Neural cell (in vitro differentiated cells): ENCODE results near the gene MXRA8. TPM values are rescaled to one million over a fixed set of nuclear protein-coding genes. Genes with fewer than 3 reads are reported as not detected.

Experiments
- H2AFZ ChIP-seq: fragments of 200-600, 300-800 bp; sonication (generic), shearing (Covaris generic); 2 replicates; pipeline ENCODE4 v1.6.0; 2014; ENCODE audit warnings: low read depth, mild to moderate bottlenecking, antibody characterized with exemption, low read length, moderate library complexity
- H3F3A ChIP-seq: fragments of 200-600 bp; shearing (Covaris generic); 2 replicates; pipeline ENCODE4 v1.6.1; 2016; ENCODE audit warnings: mild to moderate bottlenecking, moderate library complexity, mixed read lengths, antibody characterized with exemption, low read length; ENCODE audit not compliant: insufficient read depth, poor library complexity, severe bottlenecking
- H3K27ac ChIP-seq: fragments of 200-600, 300-800 bp; sonication (generic), shearing (Covaris generic); 2 replicates; pipeline ENCODE4 v1.5.1; 2014; ENCODE audit warnings: mild to moderate bottlenecking, low read length, moderate library complexity
- H3K27me3 ChIP-seq: fragments of 300-800, 200-600 bp; sonication (generic), shearing (Covaris generic); 2 replicates; pipeline ENCODE4 v1.6.0; 2014; ENCODE audit warnings: mild to moderate bottlenecking, low read depth, low read length, moderate library complexity; ENCODE audit not compliant: insufficient read depth
- H3K36me3 ChIP-seq: fragments of 300-800, 200-600 bp; sonication (generic), shearing (Covaris generic); 2 replicates; pipeline ENCODE4 v1.5.1; 2014; ENCODE audit warnings: mild to moderate bottlenecking, antibody characterized with exemption, low read length, moderate library complexity; ENCODE audit not compliant: insufficient read depth
- H3K4me2 ChIP-seq: fragments of 300-800, 200-600 bp; sonication (generic), shearing (Covaris generic); 2 replicates; pipeline ENCODE4 v1.6.0; 2014; ENCODE audit warnings: mild to moderate bottlenecking, low read length
- H3K4me3 ChIP-seq: fragments of 300-800, 200-600 bp; sonication (generic), shearing (Covaris generic); 2 replicates; pipeline ENCODE4 v1.5.1; 2014; ENCODE audit warnings: mild to moderate bottlenecking, low read length, moderate library complexity
- H3K79me2 ChIP-seq: fragments of 200-600 bp; shearing (Covaris generic); replicated peaks from 2 replicates; pipeline ENCODE4 v1.6.0; 2014; ENCODE audit warnings: mild to moderate bottlenecking, low read length, moderate library complexity; ENCODE audit not compliant: insufficient read depth
- H3K9ac ChIP-seq: fragments of 300-800, 200-600 bp; sonication (generic), shearing (Covaris generic); 2 replicates; pipeline ENCODE4 v1.6.1; 2016; ENCODE audit warnings: mild to moderate bottlenecking, low read length, mixed read lengths
- H3K9me2 ChIP-seq: fragments of 200-600 bp; shearing (Covaris generic); 2 replicates; pipeline ENCODE4 v1.6.1; 2016; ENCODE audit warnings: mild to moderate bottlenecking, low read length, mixed read lengths; ENCODE audit not compliant: insufficient read depth
- H3K9me3 ChIP-seq: fragments of 200-600, 300-800 bp; sonication (generic), shearing (Covaris generic); 2 replicates; pipeline ENCODE4 v1.6.1; 2016; ENCODE audit warnings: mild to moderate bottlenecking, mixed run types, low read length, moderate library complexity, mixed read lengths
- H4K20me1 ChIP-seq: fragments of 200-600 bp; shearing (Covaris generic); 2 replicates; pipeline ENCODE4 v1.6.1; 2016; ENCODE audit warnings: mild to moderate bottlenecking, mixed run types; ENCODE audit not compliant: insufficient read depth
- CTCF ChIP-seq: fragments of 450-650 bp; IDR thresholded peaks from 2 replicates; pipeline ENCODE4 v1.5.1; 2014; ENCODE audit warnings: antibody characterized with exemption, mild to moderate bottlenecking, moderate library complexity; ENCODE audit not compliant: poor library complexity, severe bottlenecking
- EP300 ChIP-seq: fragments of 450-650 bp; conservative IDR thresholded peaks from 2 replicates; pipeline ENCODE4 v1.6.1; 2014; ENCODE audit warnings: antibody characterized with exemption, mild to moderate bottlenecking, moderate library complexity; ENCODE audit not compliant: poor library complexity, severe bottlenecking
- EZH2 ChIP-seq: fragments of 200-600, 300-800 bp; shearing (Covaris generic), sonication (generic); IDR thresholded peaks from 2 replicates; pipeline ENCODE4 v1.6.1; 2014; ENCODE audit warnings: antibody characterized with exemption, low read length, borderline replicate concordance, mild to moderate bottlenecking; ENCODE audit not compliant: insufficient read depth, poor library complexity, severe bottlenecking
- MXI1 ChIP-seq: fragments of 450-650 bp; conservative IDR thresholded peaks from 2 replicates; pipeline ENCODE4 v1.6.1; 2014; ENCODE audit warnings: antibody characterized with exemption, mild to moderate bottlenecking; ENCODE audit not compliant: poor library complexity, severe bottlenecking
- POLR2AphosphoS5 ChIP-seq: IDR thresholded peaks from 2 replicates; pipeline ENCODE4 v1.6.1; 2012
- RAD21 ChIP-seq: fragments of 450-650 bp; conservative IDR thresholded peaks from 2 replicates; pipeline ENCODE4 v1.6.1; 2014; ENCODE audit warnings: antibody characterized with exemption, mild to moderate bottlenecking, moderate library complexity
- REST ChIP-seq: IDR thresholded peaks from 2 replicates; pipeline ENCODE4 v1.6.1; 2012; ENCODE audit warnings: borderline replicate concordance
- SMC3 ChIP-seq: fragments of 450-650 bp; conservative IDR thresholded peaks from 2 replicates; pipeline ENCODE4 v1.6.1; 2014; ENCODE audit warnings: antibody characterized with exemption, mild to moderate bottlenecking, moderate library complexity; ENCODE audit not compliant: poor library complexity
- TAF1 ChIP-seq: IDR thresholded peaks from 2 replicates; pipeline ENCODE4 v1.6.1; 2012; ENCODE audit warnings: low read depth
- polyA plus RNA-seq: library from polyadenylated mRNA; depleted of rRNA; stranded (reverse); fragments of >200 nt; gene quantifications from 2 replicates; pipeline ENCODE4 v1.2.3, GENCODE V29; 2014

The MXRA8 gene
- polyA plus RNA-seq, 1 donor from 2014 or later = 1.7 TPM

- no peak overlapping the region for H2AFZ ChIP-seq
- H4K20me1 ChIP-seq = peaks cover 2% of the 10 kb centered on the region
- H3K9ac ChIP-seq = peak overlapping the region; percentile 95
- peak overlapping the region; percentile 99 for H3K4me3 ChIP-seq
- H3K4me2 ChIP-seq = peak overlapping the region; percentile 80
- H3K9me3 ChIP-seq = no peaks in the 10 kb centered on the region
- H3K9me2 ChIP-seq = no peaks in the 10 kb centered on the region
- no peaks in the 10 kb centered on the region for H3K27me3 ChIP-seq
- H3K79me2 ChIP-seq = peaks cover 36% of the 10 kb centered on the region
- TF ChIP-seq EZH2 = no peak
- no peak for TF ChIP-seq EP300
- no peak for TF ChIP-seq SMC3
- no peak for TF ChIP-seq RAD21
- peak; percentile 32 for TF ChIP-seq REST
- no peak for TF ChIP-seq TAF1
- TF ChIP-seq POLR2AphosphoS5 = peak; percentile 51
- no peak for TF ChIP-seq CTCF
- TF ChIP-seq MXI1 = no peak
- no peaks in the 10 kb centered on the region for H3K36me3 ChIP-seq
- H3F3A ChIP-seq = no peaks in the 10 kb centered on the region
- peak overlapping the region; percentile 85 for H3K27ac ChIP-seq
Measured at GRCh38 chr1:1306661-1307260, 51.6 kb downstream of the MXRA8 start.

GRCh38 chr1:1306070-1306660 lies 52.2 kb downstream of the MXRA8 start:
- Histone ChIP-seq H3K4me2 (peak overlapping the region; percentile 80), H3F3A (no peaks in the 10 kb centered on the region), H3K27me3 (no peaks in the 10 kb centered on the region), H2AFZ (no peak overlapping the region), H3K4me3 (peak overlapping the region; percentile 99), H3K9ac (peak overlapping the region; percentile 95), H3K36me3 (no peaks in the 10 kb centered on the region), H3K9me3 (no peaks in the 10 kb centered on the region), H4K20me1 (peaks cover 2% of the 10 kb centered on the region), H3K27ac (peak overlapping the region; percentile 85), H3K9me2 (no peaks in the 10 kb centered on the region), H3K79me2 (peaks cover 36% of the 10 kb centered on the region)
- TF ChIP-seq TAF1 (no peak), POLR2AphosphoS5 (no peak), EZH2 (no peak), MXI1 (no peak), EP300 (no peak), CTCF (no peak), REST (no peak), SMC3 (no peak), RAD21 (no peak)
